ENCODE results near the gene WDHD1. TPM values are rescaled to one million over a fixed set of nuclear protein-coding genes. Genes with fewer than 3 reads are reported as not detected.

Gene WDHD1
- total and polyA plus RNA-seq, 8 donors, result 0.29 to 15.6 (median 1.2) TPM; not detected in 1

GRCh38 chr14:54981698-54982097, 45.2 kb downstream of the WDHD1 start:
- Histone ChIP-seq H3K27me3 (no peaks in the 10 kb centered on the region), H3K27ac (no peak overlapping the region), H3K9me3 (no peaks in the 10 kb centered on the region), H3K4me3 (no peak overlapping the region), H3K36me3 (peaks cover 0 to 4% (median 0%) of the 10 kb centered on the region in 4 donors), H3K4me1 (no peaks in the 10 kb centered on the region)
- TF ChIP-seq POLR2AphosphoS5 (IDR thresholded peaks at IDR 0.05), result no peak
- TF ChIP-seq CTCF (IDR thresholded peaks at IDR 0.05), result peak in 3 of 7 experiments; percentile 2 to 22 (median 15)
- WGBS, 5 donors, result 81 to 88% (median 85%) methylated on average over 6 of the region's 6 CpGs
- DNase-seq, result no peak
- intact Hi-C loops (cut with DNase I; ENCODE audit: low total_unique reads), result no loop called here

GRCh38 chr14:54979039-54979438, 47.9 kb downstream of the WDHD1 start:
- Histone ChIP-seq H3K27me3 (no peaks in the 10 kb centered on the region), H3K4me3 (no peak overlapping the region), H3K9me3 (no peaks in the 10 kb centered on the region), H3K36me3 (peaks cover 0 to 4% (median 0%) of the 10 kb centered on the region in 4 donors), H3K4me1 (no peaks in the 10 kb centered on the region), H3K27ac (no peak overlapping the region)
- DNase-seq, result no peak
- WGBS, 5 donors, result 74 to 95% (median 92%) methylated on average over 3 of the region's 3 CpGs
- TF ChIP-seq CTCF (IDR thresholded peaks at IDR 0.05), result no peak
- no peak for TF ChIP-seq POLR2AphosphoS5 (IDR thresholded peaks at IDR 0.05)
- no peak for TF ChIP-seq POLR2A (IDR thresholded peaks at IDR 0.05)
- no peak for TF ChIP-seq EP300 (IDR thresholded peaks at IDR 0.05)
- intact Hi-C loops (cut with DNase I; ENCODE audit: low total_unique reads), result no loop called here

GRCh38 chr14:54976316-54976715, 50.6 kb downstream of the WDHD1 start:
- Histone ChIP-seq H3K4me1 (no peaks in the 10 kb centered on the region), H3K4me3 (no peak overlapping the region), H3K9me3 (no peaks in the 10 kb centered on the region), H3K27ac (no peak overlapping the region), H3K36me3 (no peaks in the 10 kb centered on the region), H3K27me3 (no peaks in the 10 kb centered on the region)
- TF ChIP-seq CTCF (IDR thresholded peaks at IDR 0.05) (no peak), EP300 (IDR thresholded peaks at IDR 0.05) (no peak), POLR2A (IDR thresholded peaks at IDR 0.05) (no peak), POLR2AphosphoS5 (IDR thresholded peaks at IDR 0.05) (no peak)
- DNase-seq, result no peak
- WGBS, 5 donors, result 83 to 92% (median 87%) methylated on average over 4 of the region's 4 CpGs
- intact Hi-C loops (cut with DNase I; ENCODE audit: low total_unique reads), result no loop called here

- no peaks in the 10 kb centered on the region for H3K27me3 ChIP-seq
- H3K27ac ChIP-seq, result no peak overlapping the region
- WGBS, 5 donors, result 61 to 78% (median 70%) methylated on average over 3 of the region's 3 CpGs
- no peaks in the 10 kb centered on the region for H3K4me1 ChIP-seq
- H3K4me3 ChIP-seq, result no peak overlapping the region
- DNase-seq, result no peak
- H3K9me3 ChIP-seq, result no peaks in the 10 kb centered on the region
- intact Hi-C loops (cut with DNase I; ENCODE audit: low total_unique reads), result no loop called here
- no peak for TF ChIP-seq POLR2A (IDR thresholded peaks at IDR 0.05)
- no peak for TF ChIP-seq POLR2AphosphoS5 (IDR thresholded peaks at IDR 0.05)
- TF ChIP-seq EP300 (IDR thresholded peaks at IDR 0.05), result no peak
- no peak for TF ChIP-seq CTCF (IDR thresholded peaks at IDR 0.05)
- H3K36me3 ChIP-seq, result no peaks in the 10 kb centered on the region
These were observed 51.0 kb downstream of the WDHD1 start for GRCh38 chr14:54975856-54976255.
